Bronchial epithelial cell (primary cell): ENCODE results near the gene IMPACT. TPM values are rescaled to one million over a fixed set of nuclear protein-coding genes. Genes with fewer than 3 reads are reported as not detected.

Experiments used
- DNase-seq: peaks from one replicate; pipeline ENCODE4 v3.0.0-alpha.2; 2010; ENCODE audit warnings: low read depth
- FAIRE-seq: peaks from 2 replicates; lab custom pipeline; 2011; peaks lifted over from hg19 to GRCh38; lab: Jason Lieb, UNC
- H3K27me3 ChIP-seq: 2 replicates; pipeline ENCODE4 v1.5.1; 2011; ENCODE audit warnings: low read length; ENCODE audit not compliant: control insufficient read depth, insufficient read depth
- H3K36me3 ChIP-seq: 2 replicates; pipeline ENCODE4 v1.5.1; 2011; ENCODE audit warnings: low read length; ENCODE audit not compliant: control insufficient read depth, insufficient read depth
- H3K4me3 ChIP-seq: 2 replicates; pipeline ENCODE4 v1.5.1; 2011; ENCODE audit warnings: mild to moderate bottlenecking, low read depth, low read length, control low read depth
- total RNA-seq: library from RNA; depleted of rRNA; stranded (reverse); fragments of >200 nt; gene quantifications from 2 replicates; pipeline ENCODE4 v1.2.1, GENCODE V29; 2014
- TF ChIP-seq, protein P1 (sequence below): IDR thresholded peaks from 2 replicates; pipeline ENCODE4 v1.5.1; 2011; ENCODE audit warnings: mild to moderate bottlenecking, moderate library complexity, low read length, control low read depth, inconsistent platforms; ENCODE audit not compliant: insufficient read depth, severe bottlenecking

IMPACT gene
- total RNA-seq, 1 donor from 2014 or later: 24.5 TPM

- Histone ChIP-seq H3K27me3 (no peaks in the 10 kb centered on the region), H3K4me3 (no peak overlapping the region), H3K36me3 (no peaks in the 10 kb centered on the region)
- TF ChIP-seq, protein P1, sequence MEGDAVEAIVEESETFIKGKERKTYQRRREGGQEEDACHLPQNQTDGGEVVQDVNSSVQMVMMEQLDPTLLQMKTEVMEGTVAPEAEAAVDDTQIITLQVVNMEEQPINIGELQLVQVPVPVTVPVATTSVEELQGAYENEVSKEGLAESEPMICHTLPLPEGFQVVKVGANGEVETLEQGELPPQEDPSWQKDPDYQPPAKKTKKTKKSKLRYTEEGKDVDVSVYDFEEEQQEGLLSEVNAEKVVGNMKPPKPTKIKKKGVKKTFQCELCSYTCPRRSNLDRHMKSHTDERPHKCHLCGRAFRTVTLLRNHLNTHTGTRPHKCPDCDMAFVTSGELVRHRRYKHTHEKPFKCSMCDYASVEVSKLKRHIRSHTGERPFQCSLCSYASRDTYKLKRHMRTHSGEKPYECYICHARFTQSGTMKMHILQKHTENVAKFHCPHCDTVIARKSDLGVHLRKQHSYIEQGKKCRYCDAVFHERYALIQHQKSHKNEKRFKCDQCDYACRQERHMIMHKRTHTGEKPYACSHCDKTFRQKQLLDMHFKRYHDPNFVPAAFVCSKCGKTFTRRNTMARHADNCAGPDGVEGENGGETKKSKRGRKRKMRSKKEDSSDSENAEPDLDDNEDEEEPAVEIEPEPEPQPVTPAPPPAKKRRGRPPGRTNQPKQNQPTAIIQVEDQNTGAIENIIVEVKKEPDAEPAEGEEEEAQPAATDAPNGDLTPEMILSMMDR: no peak
- FAIRE-seq (no peak), DNase-seq (no peak)
Observed at GRCh38 chr18:24482821-24483220, 56.4 kb downstream of the IMPACT start.

DNA sequence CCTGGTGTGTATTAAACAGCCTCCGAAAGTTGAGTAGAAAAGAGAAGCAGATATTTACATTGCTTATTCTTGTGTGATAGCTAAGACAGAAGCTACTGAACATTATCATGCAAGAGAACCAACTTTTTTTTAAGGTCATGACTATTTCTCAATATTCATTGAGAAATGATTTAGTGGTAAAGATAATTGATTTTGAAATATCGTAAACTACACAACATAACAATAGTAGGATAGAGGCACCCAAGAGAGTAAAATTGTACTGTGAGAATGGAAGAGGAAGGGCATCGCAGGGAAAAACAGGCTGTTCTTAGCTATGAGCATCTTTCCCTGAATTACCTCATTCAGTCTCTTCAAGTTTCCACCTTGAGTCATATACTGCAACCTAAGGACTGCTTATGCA is 59.2 kb downstream of the IMPACT start:
- no peak overlapping the region for H3K4me3 ChIP-seq
- TF ChIP-seq, protein P1: no peak
- no peak for FAIRE-seq

DNA sequence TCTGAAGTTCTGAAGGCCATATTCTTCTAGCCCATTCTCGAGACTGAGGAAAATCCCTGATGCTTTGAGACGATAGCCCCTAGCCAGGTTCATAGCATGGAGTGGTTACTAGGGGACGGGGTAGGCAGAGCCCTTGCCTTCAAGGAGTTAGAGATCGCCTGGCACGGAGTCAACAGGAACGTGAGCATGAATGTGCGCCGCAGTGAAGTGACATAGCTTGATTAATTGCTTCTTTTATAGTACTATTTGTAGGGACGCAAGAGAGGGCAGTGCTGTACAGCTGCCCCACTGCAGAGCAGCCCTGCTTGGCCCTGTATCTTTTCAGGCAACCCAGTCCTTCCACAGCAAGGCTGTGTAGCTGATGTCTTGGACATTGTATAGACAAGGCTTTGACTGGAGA is 60.2 kb downstream of the IMPACT start:
- FAIRE-seq (no peak), DNase-seq (no peak)
- H3K36me3 ChIP-seq: no peaks in the 10 kb centered on the region
- H3K4me3 ChIP-seq: no peak overlapping the region
- H3K27me3 ChIP-seq: no peaks in the 10 kb centered on the region
- TF ChIP-seq, protein P1: no peak

More for the DNA sequence above, 59.2 kb downstream of the IMPACT start:
- H3K36me3 ChIP-seq: no peaks in the 10 kb centered on the region
- DNase-seq: no peak
- no peaks in the 10 kb centered on the region for H3K27me3 ChIP-seq

- FAIRE-seq: no peak
Observed at GRCh38 chr18:24488824-24489493, 62.5 kb downstream of the IMPACT start.

GRCh38 chr18:24490539-24490938 is 64.1 kb downstream of the IMPACT start:
- TF ChIP-seq, protein P1: no peak
- no peak for DNase-seq
- H3K36me3 ChIP-seq: no peaks in the 10 kb centered on the region
- H3K4me3 ChIP-seq: no peak overlapping the region
- H3K27me3 ChIP-seq: no peaks in the 10 kb centered on the region
- FAIRE-seq: peak; percentile 28

More at GRCh38 chr18:24488824-24489493, 62.5 kb downstream of the IMPACT start:
- TF ChIP-seq, protein P1: peak; percentile 50
- DNase-seq: peak; percentile 34
- Histone ChIP-seq H3K4me3 (no peak overlapping the region), H3K36me3 (no peaks in the 10 kb centered on the region), H3K27me3 (no peaks in the 10 kb centered on the region)
